HCT116 (cell line): ENCODE results near the gene FOXP2. TPM values are rescaled to one million over a fixed set of nuclear protein-coding genes. Genes with fewer than 3 reads are reported as not detected.

Experiments
- ATAC-seq: fragments of 200-7000 bp; cut with Tn5 transposase; 2 replicates; pipeline ENCODE4 v1.9.1; 2020; ENCODE audit warnings: mild to moderate bottlenecking, moderate library complexity
- BruUV-seq: library from RNA; stranded (reverse); fragments of 400-500 nt; replicated peaks from 2 replicates; lab custom pipeline; 2021; lab: Mats Ljungman, UMichigan
- CTCF ChIA-PET: fragments of 300-600 bp; sonication (Branson Sonifier 250); formaldehyde crosslinking; loops from one replicate; lab custom pipeline; 2021; ENCODE audit warnings: antibody characterized with exemption; lab: Charles Lee
- POLR2A ChIA-PET: fragments of 300-600, 350-600 bp; sonication (Branson Sonifier 250); formaldehyde crosslinking; loops from one replicate; lab custom pipeline; 2021; ENCODE audit warnings: antibody characterized with exemption; lab: Charles Lee
- RAD21 ChIA-PET, 2 experiments: fragments of 300-600 bp; sonication (Branson Sonifier 250); formaldehyde crosslinking; loops; one replicate each; lab custom pipeline; 2023; ENCODE audit warnings: low total read pairs in 2 of 2; ENCODE audit not compliant: uncharacterized antibody in 2 of 2, unreplicated experiment in 2 of 2, low non-redundant PET in 1 of 2; lab: Charles Lee
- DNase-seq: peaks from one replicate; pipeline ENCODE4 v3.0.0-alpha.2; 2010; ENCODE audit warnings: low read depth, low spot score
- H2AFZ ChIP-seq: fragments of 200-600 bp; shearing (Covaris generic), sonication (generic); 2 replicates; pipeline ENCODE4 v1.6.1; 2017; ENCODE audit warnings: low read depth, mixed run types, mixed read lengths, antibody characterized with exemption, low read length; ENCODE audit not compliant: poor library complexity, severe bottlenecking
- H3K27ac ChIP-seq: 2 replicates; pipeline ENCODE4 v1.5.1; 2012; ENCODE audit warnings: low read depth, low read length
- H3K27me3 ChIP-seq: fragments of 200-600 bp; sonication (generic); 2 replicates; pipeline ENCODE4 v1.6.1; 2016; ENCODE audit warnings: mixed run types, low read length, mixed read lengths; ENCODE audit not compliant: insufficient read depth
- H3K36me3 ChIP-seq, 2 experiments: fragments of 200-500 bp in 1 of 2; fragments of 200-600 bp in 1 of 2; sonication (Bioruptor generic) in 1 of 2; sonication (generic) in 1 of 2; 2 replicates each; pipeline versions ENCODE4 v1.5.1 to v1.6.1; 2014 to 2016; ENCODE audit warnings: low read length in 2 of 2, inconsistent platforms in 1 of 2, mixed read lengths in 1 of 2, mixed run types in 1 of 2; ENCODE audit not compliant: insufficient read depth in 2 of 2, control insufficient read depth in 1 of 2
- H3K4me1 ChIP-seq, 2 experiments: fragments of 200-600 bp in 1 of 2; sonication (generic) in 1 of 2; 2 replicates each; pipeline versions ENCODE4 v1.5.1 to v1.6.1; 2012 to 2017; ENCODE audit warnings: low read length in 2 of 2, inconsistent platforms in 1 of 2, mild to moderate bottlenecking in 1 of 2, mixed read lengths in 1 of 2, mixed run types in 1 of 2, moderate library complexity in 1 of 2; ENCODE audit not compliant: insufficient read depth in 2 of 2, control insufficient read depth in 1 of 2
- H3K4me2 ChIP-seq: fragments of 200-600 bp; sonication (generic); 2 replicates; pipeline ENCODE4 v1.6.1; 2017; ENCODE audit warnings: mixed run types, low read length, mixed read lengths
- H3K4me3 ChIP-seq, 2 experiments: fragments of 200-600 bp in 1 of 2; sonication (generic) in 1 of 2; replicated peaks in 1 of 2; 2 replicates each; pipeline ENCODE4 v1.5.1; 2011 to 2016; ENCODE audit warnings: low read length in 2 of 2, control low read depth in 1 of 2, low read depth in 1 of 2, mild to moderate bottlenecking in 1 of 2, mixed read lengths in 1 of 2, mixed run types in 1 of 2
- H3K79me2 ChIP-seq: fragments of 200-600 bp; sonication (generic); 2 replicates; pipeline ENCODE4 v1.6.1; 2017; ENCODE audit warnings: mild to moderate bottlenecking, mixed run types, low read length, moderate library complexity, mixed read lengths; ENCODE audit not compliant: insufficient read depth
- H3K9ac ChIP-seq: fragments of 200-600 bp; sonication (generic); 2 replicates; pipeline ENCODE4 v1.6.1; 2016; ENCODE audit warnings: low read length, mixed read lengths
- H3K9me2 ChIP-seq: fragments of 200-600 bp; sonication (generic), shearing (Covaris generic); 2 replicates; pipeline ENCODE4 v1.6.1; 2017; ENCODE audit warnings: mixed run types, mild to moderate bottlenecking, moderate library complexity; ENCODE audit not compliant: insufficient read depth
- H3K9me3 ChIP-seq, 2 experiments: fragments of 200-500 bp in 1 of 2; fragments of 200-600 bp in 1 of 2; sonication (Bioruptor generic) in 1 of 2; sonication (generic) in 1 of 2; 2 replicates each; pipeline ENCODE4 v1.6.1; 2014 to 2017; ENCODE audit warnings: low read length in 2 of 2, mixed read lengths in 2 of 2, inconsistent platforms in 1 of 2, low read depth in 1 of 2, mild to moderate bottlenecking in 1 of 2, mixed run types in 1 of 2, moderate library complexity in 1 of 2; ENCODE audit not compliant: control insufficient read depth in 1 of 2, insufficient read depth in 1 of 2
- H4K20me1 ChIP-seq: fragments of 200-600 bp; sonication (generic), shearing (Covaris generic); 2 replicates; pipeline ENCODE4 v1.6.1; 2017; ENCODE audit warnings: mixed run types, mild to moderate bottlenecking, moderate library complexity; ENCODE audit not compliant: insufficient read depth
- CEBPB ChIP-seq: IDR thresholded peaks from 2 replicates; pipeline ENCODE4 v1.6.1; 2012; ENCODE audit warnings: low read depth
- CTCF ChIP-seq, 3 experiments: fragments of 200-600 bp in 1 of 3; sonication (generic) in 1 of 3; IDR thresholded peaks in 2 of 3; conservative IDR thresholded peaks in 1 of 3; 2 replicates each; pipeline ENCODE4 v1.5.1; 2012 to 2017; ENCODE audit warnings: low read depth in 2 of 3, low read length in 2 of 3, antibody characterized with exemption in 1 of 3, borderline replicate concordance in 1 of 3, control low read depth in 1 of 3, mild to moderate bottlenecking in 1 of 3, mixed read lengths in 1 of 3, mixed run types in 1 of 3, moderate library complexity in 1 of 3; ENCODE audit not compliant: insufficient read depth in 1 of 3
- EGR1 ChIP-seq: IDR thresholded peaks from 2 replicates; pipeline ENCODE4 v1.6.1; 2012; ENCODE audit warnings: low read depth
- ELF1 ChIP-seq: IDR thresholded peaks from 2 replicates; pipeline ENCODE4 v1.6.1; 2012; ENCODE audit warnings: low read depth, borderline replicate concordance
- FOSL1 ChIP-seq: IDR thresholded peaks from 2 replicates; pipeline ENCODE4 v1.6.1; 2012; ENCODE audit warnings: low read depth
- RAD21 ChIP-seq: IDR thresholded peaks from 2 replicates; pipeline ENCODE4 v1.6.1; 2012; ENCODE audit warnings: low read depth, mild to moderate bottlenecking
- REST ChIP-seq: IDR thresholded peaks from 2 replicates; pipeline ENCODE4 v1.6.1; 2012; ENCODE audit warnings: low read depth
- SIN3A ChIP-seq: IDR thresholded peaks from 2 replicates; pipeline ENCODE4 v1.6.1; 2012; ENCODE audit warnings: low read depth
- YY1 ChIP-seq: IDR thresholded peaks from 2 replicates; pipeline ENCODE4 v1.6.1; 2011; ENCODE audit warnings: low read length, low read depth, moderate library complexity, mild to moderate bottlenecking; ENCODE audit not compliant: insufficient replicate concordance; ENCODE audit errors: extremely low read depth
- ZBTB33 ChIP-seq: IDR thresholded peaks from 2 replicates; pipeline ENCODE4 v1.6.1; 2011; ENCODE audit warnings: mild to moderate bottlenecking, low read length, moderate library complexity; ENCODE audit not compliant: insufficient replicate concordance; ENCODE audit errors: extremely low read depth
- intact Hi-C: fragments of 100-400 bp; cut with micrococcal nuclease; formaldehyde crosslinking; loops from 2 replicates; pipeline ENCODE4 v1.10.0; 2022
- total RNA-seq: library from RNA; stranded (reverse); gene quantifications from one replicate; pipeline ENCODE4 v1.2.1, GENCODE V29; 2021; ENCODE audit not compliant: unreplicated experiment
- TF ChIP-seq, protein P1 (sequence below): IDR thresholded peaks from 2 replicates; pipeline ENCODE4 v1.6.1; 2012
- TF ChIP-seq, protein P2 (sequence below): IDR thresholded peaks from 2 replicates; pipeline ENCODE4 v1.6.1; 2012

FOXP2 gene
- total RNA-seq, 1 experiment from 2014 or later, result 2.5 TPM

DNA sequence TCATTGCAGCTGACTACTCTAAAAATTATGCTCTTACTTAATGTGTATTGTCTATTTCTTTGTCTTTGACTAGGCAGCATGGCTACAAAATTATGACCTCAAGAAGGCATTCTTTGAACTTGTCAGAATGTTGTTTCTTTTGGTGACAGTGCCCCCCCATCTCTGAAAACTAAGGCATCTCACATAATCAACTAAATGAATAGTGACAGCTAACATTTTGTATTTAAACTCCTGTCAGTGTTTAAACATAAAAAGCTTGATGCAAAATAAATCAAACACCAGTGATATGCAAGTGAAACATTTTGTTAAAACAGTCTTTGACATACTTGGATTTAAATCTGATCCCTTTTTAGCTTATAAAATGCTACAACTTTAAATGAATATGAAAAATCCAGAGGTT is 233.5 kb downstream of the FOXP2 start:
- TF ChIP-seq FOSL1 (no peak), CEBPB (no peak), CTCF (IDR thresholded peaks at IDR 0.05 in 2 of 3, conservative IDR thresholded peaks at IDR 0.05 in 1 of 3; ENCODE audit: borderline replicate concordance in 1 of 3, insufficient read depth in 1 of 3, low read depth in 2 of 3, low read length in 2 of 3) (no peak), ZBTB33 (no peak), ELF1 (no peak), EGR1 (no peak), SIN3A (no peak), REST (no peak), RAD21 (no peak), YY1 (no peak)
- TF ChIP-seq, protein P1, sequence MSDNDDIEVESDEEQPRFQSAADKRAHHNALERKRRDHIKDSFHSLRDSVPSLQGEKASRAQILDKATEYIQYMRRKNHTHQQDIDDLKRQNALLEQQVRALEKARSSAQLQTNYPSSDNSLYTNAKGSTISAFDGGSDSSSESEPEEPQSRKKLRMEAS, result no peak
- TF ChIP-seq, protein P2, sequence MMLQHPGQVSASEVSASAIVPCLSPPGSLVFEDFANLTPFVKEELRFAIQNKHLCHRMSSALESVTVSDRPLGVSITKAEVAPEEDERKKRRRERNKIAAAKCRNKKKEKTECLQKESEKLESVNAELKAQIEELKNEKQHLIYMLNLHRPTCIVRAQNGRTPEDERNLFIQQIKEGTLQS, result no peak
- Histone ChIP-seq H3K27me3 (no peaks in the 10 kb centered on the region), H2AFZ (no peak overlapping the region), H4K20me1 (no peaks in the 10 kb centered on the region), H3K9me3 (no peaks in the 10 kb centered on the region), H3K9ac (no peak overlapping the region), H3K9me2 (no peaks in the 10 kb centered on the region), H3K4me1 (no peaks in the 10 kb centered on the region), H3K27ac (no peak overlapping the region), H3K79me2 (no peaks in the 10 kb centered on the region), H3K36me3 (no peaks in the 10 kb centered on the region), H3K4me3 (no peak overlapping the region), H3K4me2 (no peak overlapping the region)
- no TSS peak for BruUV-seq
- DNase-seq (no peak), ATAC-seq (no peak)
- ChIA-PET RAD21 (no interaction called here), CTCF (no interaction called here), POLR2A (no interaction called here)
- intact Hi-C loops, result no loop called here
